Peyer's patch (tissue), 4 donors: ENCODE measurements around the gene CHST5.

ENCODE experiments used
- POLR2A ChIP-seq, 2 donors: fragments of 450-650 bp; IDR thresholded peaks; one replicate each; pipeline ENCODE4 v1.5.1; 2017; ENCODE audit warnings: antibody characterized with exemption in 2 of 2, mild to moderate bottlenecking in 2 of 2, moderate library complexity in 2 of 2
- TF ChIP-seq, protein P1 (sequence below), 6 experiments: fragments of 450-650 bp in 4 of 6; fragments of 200-600 bp in 2 of 6; sonication (generic) in 1 of 6; IDR thresholded peaks; one replicate each; pipeline ENCODE4 v1.5.1; 2017 to 2019; ENCODE audit warnings: antibody characterized with exemption in 6 of 6, mild to moderate bottlenecking in 3 of 6, moderate library complexity in 1 of 6

- TF ChIP-seq POLR2A (IDR thresholded peaks at IDR 0.05) = no peak
- TF ChIP-seq, protein P1, sequence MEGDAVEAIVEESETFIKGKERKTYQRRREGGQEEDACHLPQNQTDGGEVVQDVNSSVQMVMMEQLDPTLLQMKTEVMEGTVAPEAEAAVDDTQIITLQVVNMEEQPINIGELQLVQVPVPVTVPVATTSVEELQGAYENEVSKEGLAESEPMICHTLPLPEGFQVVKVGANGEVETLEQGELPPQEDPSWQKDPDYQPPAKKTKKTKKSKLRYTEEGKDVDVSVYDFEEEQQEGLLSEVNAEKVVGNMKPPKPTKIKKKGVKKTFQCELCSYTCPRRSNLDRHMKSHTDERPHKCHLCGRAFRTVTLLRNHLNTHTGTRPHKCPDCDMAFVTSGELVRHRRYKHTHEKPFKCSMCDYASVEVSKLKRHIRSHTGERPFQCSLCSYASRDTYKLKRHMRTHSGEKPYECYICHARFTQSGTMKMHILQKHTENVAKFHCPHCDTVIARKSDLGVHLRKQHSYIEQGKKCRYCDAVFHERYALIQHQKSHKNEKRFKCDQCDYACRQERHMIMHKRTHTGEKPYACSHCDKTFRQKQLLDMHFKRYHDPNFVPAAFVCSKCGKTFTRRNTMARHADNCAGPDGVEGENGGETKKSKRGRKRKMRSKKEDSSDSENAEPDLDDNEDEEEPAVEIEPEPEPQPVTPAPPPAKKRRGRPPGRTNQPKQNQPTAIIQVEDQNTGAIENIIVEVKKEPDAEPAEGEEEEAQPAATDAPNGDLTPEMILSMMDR (IDR thresholded peaks at IDR 0.05) = no peak
Observed at GRCh38 chr16:75486014-75486675, 49.8 kb downstream of the CHST5 start.
